ENCODE measurements around the gene MACROD2.

The MACROD2 gene

GRCh38 chr20:14720251-14720650 is 724.9 kb downstream of the MACROD2 start:
- FAIRE-seq, result no peak
- TF ChIP-seq CTCF (IDR thresholded peaks at IDR 0.05; ENCODE audit: insufficient read depth, missing control alignments), result no peak

DNA sequence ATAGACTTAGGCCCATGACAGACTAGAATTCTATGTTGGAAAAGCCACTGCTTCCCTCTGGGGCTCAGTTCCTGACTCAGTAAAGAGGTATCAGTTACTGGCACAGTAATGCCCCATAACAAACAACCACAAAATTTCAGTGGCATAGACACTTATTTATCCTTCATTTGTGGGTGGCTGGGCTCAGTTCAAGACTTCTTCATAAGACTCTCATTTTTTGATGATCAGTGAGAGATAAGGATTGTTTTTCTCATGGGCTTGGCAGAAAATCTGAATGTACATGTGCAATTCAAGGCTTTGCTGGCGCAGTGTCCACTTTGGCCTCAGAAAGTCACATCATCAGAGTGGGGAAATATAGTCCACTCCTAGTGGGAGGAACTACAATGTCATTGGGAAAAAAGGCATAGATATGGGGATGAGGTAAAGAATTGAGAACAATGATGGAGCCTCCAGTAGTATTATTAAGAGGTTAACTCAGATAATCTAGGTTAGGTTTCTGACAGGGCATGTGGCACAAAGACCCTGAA is 726.7 kb downstream of the MACROD2 start:
- FAIRE-seq, result no peak
- no peak for DNase-seq (ENCODE audit: insufficient read length, low spot score)
- no peak for TF ChIP-seq CTCF (IDR thresholded peaks at IDR 0.05; ENCODE audit: insufficient read depth, missing control alignments)

More at GRCh38 chr20:14720251-14720650, 724.9 kb downstream of the MACROD2 start:
- no peak for DNase-seq (ENCODE audit: insufficient read length, low spot score)

- TF ChIP-seq CTCF (IDR thresholded peaks at IDR 0.05; ENCODE audit: insufficient read depth, missing control alignments), result no peak
- DNase-seq (ENCODE audit: insufficient read length, low spot score) (no peak), FAIRE-seq (no peak)
Observed at GRCh38 chr20:14723614-14724013, 728.3 kb downstream of the MACROD2 start.

GRCh38 chr20:14724036-14724435 is 728.7 kb downstream of the MACROD2 start:
- FAIRE-seq (no peak), DNase-seq (ENCODE audit: insufficient read length, low spot score) (no peak)
- no peak for TF ChIP-seq CTCF (IDR thresholded peaks at IDR 0.05; ENCODE audit: insufficient read depth, missing control alignments)

DNA sequence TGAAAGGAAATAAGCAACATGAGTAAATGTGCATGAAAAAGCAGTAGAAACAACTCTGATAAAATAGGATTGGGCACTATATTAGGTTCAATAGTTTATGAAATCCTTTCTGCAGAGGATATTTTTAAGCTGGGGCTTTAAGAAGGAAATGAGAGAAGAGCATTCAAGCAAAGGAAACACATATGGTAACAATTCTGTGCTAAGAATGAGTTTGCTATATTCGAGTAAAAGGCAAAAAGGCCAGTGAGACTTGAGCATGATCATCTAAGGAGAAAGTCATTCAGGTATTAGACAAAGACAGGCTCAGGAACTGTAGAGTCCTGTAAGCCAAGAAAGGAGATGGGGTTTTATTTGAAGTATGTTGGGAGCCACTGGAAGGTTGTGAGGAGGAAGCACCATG is 729.2 kb downstream of the MACROD2 start:
- no peak for TF ChIP-seq CTCF (IDR thresholded peaks at IDR 0.05; ENCODE audit: insufficient read depth, missing control alignments)
- DNase-seq (ENCODE audit: insufficient read length, low spot score), result no peak
- FAIRE-seq, result no peak

GRCh38 chr20:14726591-14726990 is 731.3 kb downstream of the MACROD2 start:
- no peak for TF ChIP-seq CTCF (IDR thresholded peaks at IDR 0.05; ENCODE audit: insufficient read depth, missing control alignments)
- DNase-seq (ENCODE audit: insufficient read length, low spot score) (no peak), FAIRE-seq (no peak)

- DNase-seq (ENCODE audit: insufficient read length, low spot score), result no peak
- no peak for FAIRE-seq
- TF ChIP-seq CTCF (IDR thresholded peaks at IDR 0.05; ENCODE audit: insufficient read depth, missing control alignments), result no peak
Observed at GRCh38 chr20:14727485-14728150, 732.3 kb downstream of the MACROD2 start.

Measured in D721Med (cell line).